Measurements from ENCODE around the gene ATXN8OS.
"Not testable (repeated sequence)": the region's sequence is repeated elsewhere in the genome, so short reads cannot be mapped to it uniquely, and the experiment has no call there.

The ATXN8OS gene

GRCh38 chr13:70107498-70108281 lies at the start of gene ATXN8OS:
Gene ATXN8OS (plus strand): TSS chr13:70107826.
- DNase-seq (ENCODE audit: low spot score) = no peak

GRCh38 chr13:70080012-70080411 lies 27.6 kb upstream of the ATXN8OS start:
- DNase-seq (ENCODE audit: low spot score) = peak; percentile 1

- no peak for DNase-seq (ENCODE audit: low spot score)
Observed at GRCh38 chr13:70087247-70087646, 20.4 kb upstream of the ATXN8OS start.

DNA sequence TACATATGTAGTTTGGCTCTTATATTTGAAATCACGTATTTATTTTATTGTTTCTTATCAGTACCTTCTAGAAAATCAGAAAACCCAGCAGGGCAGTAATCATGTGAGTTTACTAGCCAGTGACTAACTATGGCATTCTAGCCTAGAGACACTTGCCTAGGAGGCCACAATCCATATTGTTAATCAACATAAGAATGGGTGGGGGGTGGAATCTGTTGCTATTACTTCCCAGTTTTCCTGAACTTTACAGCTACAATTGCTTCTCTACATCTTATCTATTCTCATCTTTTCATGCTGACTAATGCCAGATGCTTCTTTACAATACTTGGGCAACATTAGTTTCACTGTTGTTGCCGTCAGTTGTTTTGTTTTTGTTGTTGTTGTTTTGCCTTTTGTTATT lies 18.7 kb upstream of the ATXN8OS start:
- DNase-seq (ENCODE audit: low spot score) = no peak

GRCh38 chr13:70090036-70090723 lies 17.4 kb upstream of the ATXN8OS start:
- no peak for DNase-seq (ENCODE audit: low spot score)

GRCh38 chr13:70098669-70099068 lies 9.0 kb upstream of the ATXN8OS start:
- no peak for DNase-seq (ENCODE audit: low spot score)

DNA sequence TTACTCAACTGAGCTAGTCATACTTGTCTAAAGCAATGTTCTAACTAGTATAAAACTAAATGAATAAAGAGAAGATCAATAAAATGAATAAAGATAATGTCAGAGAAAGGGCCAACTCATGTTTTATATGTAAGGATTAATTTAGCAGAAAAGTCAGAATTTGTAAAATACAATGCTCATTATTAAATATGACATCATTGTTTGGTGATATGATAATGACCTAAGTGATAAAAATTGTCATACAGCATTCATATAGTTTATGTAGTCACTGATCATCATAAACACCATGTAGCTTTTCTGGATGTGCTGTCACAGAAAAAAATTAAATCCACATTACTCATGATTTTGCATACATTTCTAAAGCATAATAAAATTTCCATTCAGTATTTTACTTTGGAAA lies 3.1 kb upstream of the ATXN8OS start:
- no peak for DNase-seq (ENCODE audit: low spot score)

GRCh38 chr13:70107125-70107497 lies 515 bp upstream of the ATXN8OS start:
- DNase-seq (ENCODE audit: low spot score) = no peak

GRCh38 chr13:70108356-70109105 lies 905 bp downstream of the ATXN8OS start, which contains the start of gene KLHL1:
Gene KLHL1 (minus strand): TSS chr13:70108452. CDS start chr13:70107699, 753 bp downstream.
- DNase-seq (ENCODE audit: low spot score) = no peak

- DNase-seq (ENCODE audit: low spot score) = no peak
Observed at GRCh38 chr13:70117338-70117905, 9.8 kb downstream of the ATXN8OS start.

- DNase-seq (ENCODE audit: low spot score) = no peak
Observed at GRCh38 chr13:70125693-70126092, 18.1 kb downstream of the ATXN8OS start.

DNA sequence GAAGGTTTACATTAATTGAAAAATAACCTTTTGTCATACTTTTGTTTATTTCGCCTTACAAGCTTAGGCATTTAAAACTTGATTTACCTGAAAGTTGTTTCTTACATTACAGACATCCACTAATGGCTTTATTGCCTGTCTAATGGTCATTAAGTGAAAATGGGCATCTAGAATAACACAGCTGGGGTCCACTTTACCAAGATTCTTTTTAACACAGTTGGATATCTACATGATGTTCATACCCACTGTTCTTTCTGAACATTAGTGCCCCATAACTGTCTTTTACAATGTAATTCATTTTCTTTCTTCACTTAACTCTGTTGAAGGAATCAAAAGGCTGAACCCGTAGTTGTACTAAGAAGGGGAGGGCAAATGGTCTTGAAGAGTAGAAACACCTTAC lies 20.5 kb downstream of the ATXN8OS start:
- DNase-seq (ENCODE audit: low spot score) = no peak

GRCh38 chr13:70142658-70143057 lies 35.0 kb downstream of the ATXN8OS start:
- DNase-seq (ENCODE audit: low spot score) = not testable (repeated sequence)

DNA sequence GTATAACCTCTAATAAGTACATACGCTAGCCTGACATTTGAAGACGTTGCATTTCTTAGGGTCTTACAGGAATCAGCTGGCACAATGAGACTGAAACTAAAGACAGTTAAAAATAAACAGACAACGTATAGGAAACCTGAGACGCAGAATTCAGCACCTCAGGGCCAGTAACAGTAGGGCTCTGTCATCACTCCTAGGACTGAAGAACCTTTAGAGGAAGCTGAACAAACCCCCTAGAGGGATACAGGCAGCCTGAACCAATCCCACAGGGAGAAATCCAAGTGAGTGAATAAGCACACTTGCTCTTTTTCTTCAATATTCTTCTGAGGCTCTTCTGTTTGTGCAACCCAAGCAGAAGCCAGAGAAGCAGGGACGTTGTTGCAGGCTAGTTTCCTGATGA lies 54.5 kb downstream of the ATXN8OS start:
- DNase-seq (ENCODE audit: low spot score) = no peak

DNA sequence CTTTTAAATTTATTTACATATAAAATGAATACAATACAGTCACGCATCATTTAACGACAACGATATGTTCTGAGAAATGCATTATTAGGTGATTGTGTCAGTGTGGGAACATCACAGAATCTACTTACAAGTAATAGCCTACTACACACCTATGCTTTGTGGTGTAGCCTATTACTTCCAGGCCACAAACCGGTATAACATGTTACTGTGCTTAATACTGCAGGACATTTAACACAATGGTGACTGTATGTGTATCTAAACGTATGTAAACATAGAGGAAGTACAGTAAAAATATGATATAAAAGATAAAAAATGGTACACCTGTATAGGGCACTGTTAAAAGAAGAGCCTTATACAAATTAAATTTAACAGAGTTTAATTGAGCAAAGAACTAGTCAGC lies 63.1 kb downstream of the ATXN8OS start:
- DNase-seq (ENCODE audit: low spot score) = no peak

- DNase-seq (ENCODE audit: low spot score) = no peak
Observed at GRCh38 chr13:70171151-70171550, 63.5 kb downstream of the ATXN8OS start.

DNA sequence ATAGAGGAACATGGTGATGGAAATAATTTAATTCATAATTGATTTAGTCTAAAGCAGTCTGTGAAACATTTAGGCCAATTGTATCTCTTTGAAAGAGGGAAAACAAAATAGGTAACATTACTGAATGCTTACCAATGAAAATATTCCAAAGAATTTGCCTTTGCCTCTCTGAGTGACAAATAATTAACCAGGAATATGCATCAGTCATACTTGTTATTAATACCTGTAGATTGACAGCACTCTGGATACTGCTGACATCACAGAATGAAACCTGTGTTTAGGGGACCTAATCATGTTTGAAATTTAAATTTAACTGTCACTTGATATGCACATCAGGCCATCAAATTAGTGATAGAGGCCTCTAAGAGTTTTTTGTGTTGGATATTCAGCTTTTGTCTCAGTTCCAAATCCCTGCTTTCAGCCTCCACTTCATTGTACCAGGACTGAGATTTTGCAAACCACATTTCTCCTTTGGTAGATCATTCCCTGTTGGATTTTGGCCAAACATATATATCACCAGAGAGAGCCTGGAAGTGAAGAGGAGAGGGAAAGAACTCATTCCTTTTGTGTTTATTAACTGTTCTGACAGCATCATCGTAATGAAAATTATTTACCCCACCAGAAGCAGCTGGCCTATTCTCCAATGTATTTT lies 65.4 kb downstream of the ATXN8OS start:
- no peak for DNase-seq (ENCODE audit: low spot score)

DNA sequence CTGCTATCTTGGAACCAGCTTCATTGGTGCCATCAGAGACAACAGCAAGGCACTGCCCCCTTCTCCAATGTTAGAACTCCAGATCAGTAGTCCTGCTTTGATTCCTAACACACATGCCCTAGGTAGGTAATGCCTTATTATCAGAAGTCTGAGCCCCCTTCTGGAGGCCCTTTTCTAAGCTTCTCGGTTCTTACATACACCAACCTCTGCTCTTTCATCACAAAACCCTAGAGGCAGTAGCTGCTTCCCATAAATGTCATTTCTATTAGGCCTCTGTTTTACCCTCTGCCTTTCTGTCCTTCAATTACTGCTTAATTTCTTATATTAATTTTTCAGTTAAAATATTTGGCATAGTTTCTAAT lies 66.0 kb downstream of the ATXN8OS start:
- DNase-seq (ENCODE audit: low spot score) = no peak

GRCh38 chr13:70178346-70178745 lies 70.7 kb downstream of the ATXN8OS start:
- no peak for DNase-seq (ENCODE audit: low spot score)
